Erythroblast (primary cell): ENCODE measurements around the gene LGALS9B.
"Not testable (repeated sequence)": the region's sequence is repeated elsewhere in the genome, so short reads cannot be mapped to it uniquely, and the experiment has no call there.

Experiments used
- GATA1 ChIP-seq: IDR thresholded peaks from 2 replicates; pipeline ENCODE4 v1.6.1; 2011; ENCODE audit warnings: low read depth, mild to moderate bottlenecking, control low read depth, low read length, moderate library complexity
- POLR2A ChIP-seq: IDR thresholded peaks from 2 replicates; pipeline ENCODE4 v1.6.1; 2011; ENCODE audit warnings: mild to moderate bottlenecking, low read length

DNA sequence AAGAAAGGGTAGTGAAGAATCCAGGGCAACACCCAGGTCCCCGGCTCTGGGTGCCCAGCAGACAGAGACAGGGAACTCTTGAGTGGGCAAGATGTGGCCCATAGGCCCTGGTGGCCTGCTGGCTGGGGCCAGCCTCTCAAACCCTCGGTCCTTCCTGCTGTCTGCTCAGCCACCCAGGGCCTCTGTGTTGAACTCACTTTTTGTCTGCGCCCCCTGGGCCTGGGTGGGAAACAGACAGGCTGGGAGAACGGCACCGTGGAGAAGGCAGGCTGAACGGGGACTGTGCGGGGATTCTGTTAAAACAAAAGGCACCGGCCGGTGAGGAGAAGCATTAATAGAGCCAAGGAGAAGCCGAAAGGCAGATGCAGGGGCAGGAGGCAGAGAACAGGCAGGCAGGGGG is 12.2 kb downstream of the LGALS9B start:
- not testable (repeated sequence) for TF ChIP-seq POLR2A, GATA1
